HL-60 (cell line): ENCODE measurements around the gene MPI.

ENCODE experiments used
- CTCF ChIP-seq: IDR thresholded peaks from one replicate; pipeline ENCODE4 v1.5.1; 2011; ENCODE audit warnings: low read length, control low read depth, inconsistent platforms; ENCODE audit not compliant: insufficient read depth
- GABPA ChIP-seq: IDR thresholded peaks from 2 replicates; pipeline ENCODE4 v1.6.1; 2012; ENCODE audit warnings: low read depth
- POLR2AphosphoS5 ChIP-seq: IDR thresholded peaks from 2 replicates; pipeline ENCODE4 v1.6.1; 2012; ENCODE audit warnings: low read depth
- REST ChIP-seq: IDR thresholded peaks from 2 replicates; pipeline ENCODE4 v1.6.1; 2012; ENCODE audit warnings: low read depth; ENCODE audit not compliant: insufficient replicate concordance
- SPI1 ChIP-seq: IDR thresholded peaks from 2 replicates; pipeline ENCODE4 v1.6.1; 2012; ENCODE audit warnings: low read depth, mild to moderate bottlenecking, borderline replicate concordance

- TF ChIP-seq GABPA (no peak), CTCF (no peak), REST (no peak), POLR2AphosphoS5 (no peak), SPI1 (no peak)
Measured at GRCh38 chr15:74870436-74871215, 19.2 kb upstream of the MPI start.
